Hippocampal formation (tissue), 2 donors: Measurements from ENCODE around the gene C16orf96.

Source experiments
- DNase-seq, 2 donors: peaks; one replicate each; lab custom pipeline; 2025; lab: John Stamatoyannopoulos, UW

C16orf96 gene

DNA sequence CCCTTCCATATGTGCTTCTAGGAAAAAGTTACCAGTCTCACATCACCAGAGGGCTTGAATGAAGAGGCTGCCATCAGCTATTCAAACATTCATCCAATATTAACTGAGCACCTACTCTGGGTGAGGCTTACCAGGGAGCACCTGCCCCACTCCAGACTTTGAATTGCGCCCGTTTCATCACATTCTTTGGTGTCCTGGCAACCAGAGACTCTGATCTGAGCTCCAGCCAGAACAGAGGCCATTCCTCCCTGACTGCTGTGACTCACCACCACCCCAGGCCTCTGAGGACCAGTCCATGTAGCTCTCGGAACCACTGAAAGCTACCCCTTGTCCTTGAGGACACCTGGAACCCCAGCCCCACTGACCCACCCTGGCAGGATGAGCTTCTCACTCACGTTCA, at the start of gene C16orf96:
TSS of gene C16orf96 (plus strand) at position 229 of the 400 bp plus-strand sequence. CDS start at position 379, 150 bp downstream.
- no peak for DNase-seq

DNA sequence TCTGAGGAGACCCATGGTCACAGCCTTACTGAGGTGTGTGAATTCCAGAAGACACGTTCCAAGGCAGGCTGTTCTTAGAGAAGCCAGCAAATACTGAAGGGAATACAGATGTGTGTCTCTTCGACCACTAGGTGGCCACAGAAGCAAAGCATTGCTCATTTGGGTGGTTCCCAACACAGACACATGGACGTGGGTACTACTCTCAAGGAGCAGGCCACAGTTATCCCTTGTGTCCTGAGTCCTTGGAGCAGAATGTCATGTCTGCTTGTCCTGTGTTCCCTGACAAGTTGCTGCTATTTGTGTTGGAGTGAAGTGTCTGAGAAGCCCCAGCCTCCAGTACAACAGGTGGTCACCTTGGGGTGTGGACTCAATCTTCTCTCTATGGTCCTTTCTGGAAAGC, 49.7 kb upstream of the C16orf96 start:
- peak; percentile 75 to 81 for DNase-seq

DNA sequence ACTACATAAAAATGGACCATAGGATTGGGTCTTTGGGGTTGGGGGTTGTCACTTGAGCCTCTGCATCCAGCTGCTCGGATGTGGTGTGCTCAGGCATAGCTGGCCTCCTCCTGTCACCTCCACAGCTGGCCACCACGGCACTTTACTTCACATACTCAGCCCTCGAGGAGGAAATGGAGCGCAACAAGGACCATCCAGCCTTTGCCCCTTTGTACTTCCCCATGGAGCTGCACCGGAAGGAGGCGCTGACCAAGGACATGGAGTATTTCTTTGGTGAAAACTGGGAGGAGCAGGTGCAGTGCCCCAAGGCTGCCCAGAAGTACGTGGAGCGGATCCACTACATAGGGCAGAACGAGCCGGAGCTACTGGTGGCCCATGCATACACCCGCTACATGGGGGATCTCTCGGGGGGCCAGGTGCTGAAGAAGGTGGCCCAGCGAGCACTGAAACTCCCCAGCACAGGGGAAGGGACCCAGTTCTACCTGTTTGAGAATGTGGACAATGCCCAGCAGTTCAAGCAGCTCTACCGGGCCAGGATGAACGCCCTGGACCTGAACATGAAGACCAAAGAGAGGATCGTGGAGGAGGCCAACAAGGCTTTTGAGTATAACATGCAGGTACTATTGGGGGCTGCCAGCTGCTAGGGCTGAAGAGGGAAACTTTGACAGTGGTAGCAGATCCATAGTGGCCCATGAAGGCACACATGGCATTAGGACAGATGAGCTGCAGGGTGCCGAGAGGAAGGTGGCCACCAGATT, 48.4 kb upstream of the C16orf96 start:
- DNase-seq, result no peak

DNA sequence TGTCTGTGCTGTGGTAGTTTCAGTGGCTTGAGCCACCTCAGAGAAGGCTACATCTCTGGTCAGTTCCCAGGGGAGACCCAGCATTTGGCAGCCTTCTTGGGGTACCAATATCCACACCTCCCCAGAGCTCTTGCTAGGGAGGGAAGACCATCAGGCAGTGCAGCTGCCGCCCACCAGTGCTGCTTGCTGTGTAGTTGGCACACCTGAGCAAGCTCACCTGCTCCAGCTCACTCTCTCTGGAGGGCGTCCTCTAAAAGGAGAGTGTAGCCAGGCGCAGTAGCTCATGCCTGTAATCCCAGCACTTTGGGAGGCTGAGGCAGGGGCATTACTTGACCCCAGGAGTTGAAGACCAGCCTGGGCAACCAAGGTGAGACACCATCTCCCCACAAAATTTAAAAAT, 47.3 kb upstream of the C16orf96 start:
- DNase-seq, result no peak

DNA sequence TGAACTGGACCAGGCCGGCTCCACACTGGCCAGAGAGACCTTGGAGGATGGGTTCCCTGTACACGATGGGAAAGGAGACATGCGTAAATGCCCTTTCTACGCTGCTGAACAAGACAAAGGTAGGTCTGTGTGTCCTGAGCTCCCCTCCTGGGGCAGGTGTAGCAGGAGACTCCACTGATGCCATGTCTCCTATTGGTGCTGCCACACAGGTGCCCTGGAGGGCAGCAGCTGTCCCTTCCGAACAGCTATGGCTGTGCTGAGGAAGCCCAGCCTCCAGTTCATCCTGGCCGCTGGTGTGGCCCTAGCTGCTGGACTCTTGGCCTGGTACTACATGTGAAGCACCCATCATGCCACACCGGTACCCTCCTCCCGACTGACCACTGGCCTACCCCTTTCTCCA, 46.7 kb upstream of the C16orf96 start:
- DNase-seq, result no peak

DNA sequence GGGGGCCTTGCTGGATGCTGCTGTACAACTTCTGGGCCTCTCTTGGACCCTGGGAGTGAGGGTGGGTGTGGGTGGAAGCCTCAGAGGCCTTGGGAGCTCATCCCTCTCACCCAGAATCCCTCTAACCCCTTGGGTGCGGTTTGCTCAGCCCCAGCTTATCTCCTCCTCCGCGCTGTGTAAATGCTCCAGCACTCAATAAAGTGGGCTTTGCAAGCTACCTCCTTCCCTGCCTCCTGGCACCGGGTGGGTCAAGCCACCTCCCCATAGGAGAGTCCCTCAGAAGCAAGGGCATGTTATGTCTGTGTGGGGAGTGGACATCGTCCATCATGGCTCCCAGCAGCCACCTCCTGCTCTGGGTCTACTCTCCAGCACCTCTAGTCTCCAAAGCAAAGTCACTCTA, 46.0 kb upstream of the C16orf96 start:
- DNase-seq, result no peak

DNA sequence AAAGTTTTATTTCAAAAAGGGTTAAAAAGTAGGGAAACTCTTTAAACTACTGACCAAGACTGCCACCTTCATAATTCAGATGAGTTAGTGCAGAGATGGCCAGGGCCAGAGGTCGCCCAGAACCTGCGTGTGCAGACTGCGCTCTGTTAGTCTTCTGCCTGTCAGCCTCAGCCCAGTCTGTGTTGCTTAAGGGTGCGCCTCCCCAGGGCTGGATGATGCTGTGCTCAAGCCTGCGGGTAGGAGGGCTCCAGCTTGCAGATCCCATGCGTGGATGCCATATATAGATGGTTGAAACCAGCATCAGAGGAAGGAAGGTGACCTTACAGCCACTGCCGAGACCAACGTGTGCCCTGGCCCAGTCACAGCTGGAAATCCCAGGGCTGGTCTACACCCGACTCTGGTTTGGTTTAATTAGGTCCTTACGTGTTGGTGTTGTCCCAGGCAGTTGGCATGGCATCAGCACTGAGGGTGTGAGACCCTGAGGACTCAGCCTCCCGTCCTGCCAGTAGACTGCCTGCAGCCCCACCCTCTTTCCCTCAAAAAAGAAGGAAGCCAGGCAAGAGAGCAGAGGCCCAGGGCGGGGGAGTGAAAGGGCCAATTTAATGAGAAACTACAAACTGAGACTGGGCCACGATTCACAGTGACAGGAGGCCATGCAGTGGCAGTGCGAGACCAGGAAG, 45.3 kb upstream of the C16orf96 start:
- no peak for DNase-seq

DNA sequence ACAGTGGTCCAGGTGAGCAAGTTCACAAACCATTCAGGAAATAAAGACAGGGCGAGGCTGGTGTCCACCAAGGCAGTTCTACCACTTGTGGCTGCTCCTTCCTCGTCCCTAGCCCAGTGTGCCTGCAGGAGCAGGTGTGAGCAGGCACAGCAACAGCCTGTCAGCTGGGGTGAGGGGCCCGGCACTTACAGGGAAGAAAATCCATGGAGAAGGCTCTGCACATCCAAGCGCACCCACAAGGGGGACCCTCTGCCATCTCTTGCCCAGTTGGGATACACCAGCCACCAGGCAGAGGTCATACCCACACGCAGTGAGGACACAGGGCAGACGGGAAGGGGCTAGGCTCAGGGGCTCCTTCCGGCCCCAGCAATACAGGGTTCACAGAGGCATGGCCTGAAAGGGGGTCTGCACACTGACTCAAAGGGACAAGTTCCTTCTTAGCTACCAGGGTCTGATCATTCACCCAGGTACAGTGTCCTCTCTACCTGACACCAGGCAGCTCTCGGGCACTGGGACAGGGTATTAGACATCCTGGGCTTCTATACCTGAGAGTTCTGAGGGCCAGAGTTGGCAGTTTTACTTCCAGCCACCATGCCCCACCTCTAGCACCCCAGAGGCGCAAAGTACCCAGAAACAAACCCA, 44.6 kb upstream of the C16orf96 start:
- DNase-seq, result peak; percentile 48 to 56

DNA sequence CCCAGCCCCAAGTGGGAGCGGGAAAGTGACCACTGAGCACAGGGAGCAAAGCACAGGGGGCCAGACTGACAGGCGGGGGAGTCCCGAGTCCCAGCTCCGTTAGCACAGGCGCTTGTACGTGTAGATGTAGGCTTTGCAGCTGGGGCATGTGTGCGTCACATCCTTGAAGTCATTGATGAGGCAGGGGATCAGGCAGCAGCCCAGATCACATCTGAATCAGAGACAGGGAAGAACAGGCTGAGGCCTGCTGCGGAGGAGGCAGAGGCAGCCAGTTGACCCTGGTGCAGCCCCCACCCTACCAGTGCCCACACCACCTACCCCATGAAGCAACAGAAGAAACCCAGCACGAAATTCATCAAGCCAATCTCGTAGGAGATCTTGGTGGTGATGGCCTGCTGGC, 43.7 kb upstream of the C16orf96 start:
- no peak for DNase-seq

DNA sequence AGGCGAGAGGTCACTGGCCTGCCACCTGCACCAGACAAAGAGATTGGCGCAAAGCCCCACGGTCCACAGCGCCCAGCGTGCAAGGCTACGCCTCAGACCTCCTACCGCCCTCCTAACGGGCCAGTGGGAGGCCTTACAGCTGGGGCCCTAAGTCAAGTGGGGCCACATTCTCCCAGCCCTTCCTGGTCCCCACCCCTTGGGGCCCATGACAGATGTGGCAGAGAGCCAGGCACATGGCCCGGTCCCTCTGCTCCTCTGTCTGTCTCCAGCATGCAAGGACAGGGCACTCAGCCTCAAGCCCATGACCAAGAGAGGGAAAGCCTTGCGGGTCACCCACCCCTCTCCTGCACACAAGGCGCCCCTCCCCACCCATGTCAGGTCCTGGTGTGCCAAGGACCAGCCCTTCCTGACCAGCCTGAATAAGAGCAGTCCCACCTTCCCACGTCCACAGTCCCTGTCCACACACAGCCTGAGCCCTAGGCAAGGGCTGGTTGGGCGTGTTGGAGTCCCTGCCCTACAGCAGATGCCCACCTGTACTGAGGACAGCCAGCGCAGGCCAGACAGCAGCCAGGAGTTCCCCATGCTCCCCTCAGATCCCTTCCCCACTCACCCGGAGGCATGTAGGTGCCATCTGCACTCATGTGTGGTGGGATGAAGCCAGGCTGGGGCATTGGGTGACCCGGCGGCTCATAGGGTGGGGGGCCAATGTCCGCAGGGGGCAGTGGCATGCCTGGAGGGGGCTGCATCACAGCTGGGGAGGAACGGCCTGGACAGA, 42.9 kb upstream of the C16orf96 start:
- no peak for DNase-seq

DNA sequence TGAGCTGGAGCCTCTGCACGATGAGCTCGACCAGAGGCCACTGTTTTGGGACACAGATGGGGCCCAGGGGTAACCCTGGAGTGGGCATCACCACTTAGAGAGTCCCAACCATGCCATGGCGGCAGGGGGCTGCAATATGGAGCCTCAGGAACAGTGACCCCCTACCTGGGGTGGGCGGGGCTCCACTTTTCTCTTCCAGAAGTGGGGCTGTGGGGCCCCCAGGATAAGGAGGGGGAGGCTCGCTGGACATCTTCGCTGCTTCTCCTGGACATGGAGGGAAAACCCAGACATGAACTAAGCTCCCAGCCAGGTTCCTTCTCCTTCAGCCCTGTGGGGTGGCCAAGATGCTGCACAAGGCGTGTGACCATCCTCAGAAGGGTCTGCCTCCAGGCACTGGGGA, 42.3 kb upstream of the C16orf96 start:
- DNase-seq, result no peak

DNA sequence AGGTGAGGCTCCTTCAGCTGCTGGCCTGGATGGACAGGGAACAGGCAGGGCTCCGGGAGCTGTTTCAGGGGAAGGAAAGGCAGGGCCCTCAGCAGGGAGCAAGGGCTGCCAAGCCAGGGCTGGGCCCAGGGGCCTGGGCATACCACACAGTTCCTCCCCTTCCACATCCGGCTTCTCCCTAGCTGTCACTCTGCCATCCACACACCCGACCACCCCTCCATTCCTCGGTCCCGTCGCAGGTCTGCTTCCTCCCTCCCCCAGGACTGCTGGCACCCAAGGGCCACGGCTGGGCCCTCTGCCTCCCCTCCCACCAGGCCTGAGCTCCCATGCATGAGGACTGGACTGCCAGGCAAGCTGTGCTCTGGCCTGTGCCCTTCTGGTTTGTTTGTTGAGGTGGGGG, 41.5 kb upstream of the C16orf96 start:
- no peak for DNase-seq

DNA sequence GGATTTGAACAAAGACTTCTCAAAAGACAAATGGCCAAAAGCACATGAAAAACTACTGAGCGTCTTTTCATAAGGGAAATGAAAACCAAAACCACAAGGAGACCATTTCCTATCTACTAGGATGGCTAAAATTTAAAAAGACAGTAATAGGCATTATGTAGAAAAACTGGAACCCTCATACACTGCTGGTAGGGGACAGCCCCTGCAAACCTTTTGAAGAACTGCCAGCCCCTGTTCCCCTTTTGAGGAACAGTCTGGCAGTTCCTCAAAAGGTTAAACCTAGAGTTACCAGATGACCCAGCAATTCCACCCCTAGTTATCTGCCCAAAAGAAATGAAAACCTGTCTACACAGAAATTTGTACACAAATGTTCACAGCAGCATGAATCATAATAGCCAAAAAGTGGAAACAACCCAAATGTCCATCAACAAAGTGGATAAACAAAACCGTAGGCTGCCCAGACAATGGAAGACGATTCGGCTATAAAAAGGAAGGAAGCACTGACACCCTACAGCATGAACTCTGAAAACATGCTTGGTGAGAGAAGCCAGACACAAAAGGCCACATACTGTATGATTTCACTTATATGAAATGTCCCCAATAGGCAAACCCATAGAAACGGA, 40.4 kb upstream of the C16orf96 start:
- no peak for DNase-seq

DNA sequence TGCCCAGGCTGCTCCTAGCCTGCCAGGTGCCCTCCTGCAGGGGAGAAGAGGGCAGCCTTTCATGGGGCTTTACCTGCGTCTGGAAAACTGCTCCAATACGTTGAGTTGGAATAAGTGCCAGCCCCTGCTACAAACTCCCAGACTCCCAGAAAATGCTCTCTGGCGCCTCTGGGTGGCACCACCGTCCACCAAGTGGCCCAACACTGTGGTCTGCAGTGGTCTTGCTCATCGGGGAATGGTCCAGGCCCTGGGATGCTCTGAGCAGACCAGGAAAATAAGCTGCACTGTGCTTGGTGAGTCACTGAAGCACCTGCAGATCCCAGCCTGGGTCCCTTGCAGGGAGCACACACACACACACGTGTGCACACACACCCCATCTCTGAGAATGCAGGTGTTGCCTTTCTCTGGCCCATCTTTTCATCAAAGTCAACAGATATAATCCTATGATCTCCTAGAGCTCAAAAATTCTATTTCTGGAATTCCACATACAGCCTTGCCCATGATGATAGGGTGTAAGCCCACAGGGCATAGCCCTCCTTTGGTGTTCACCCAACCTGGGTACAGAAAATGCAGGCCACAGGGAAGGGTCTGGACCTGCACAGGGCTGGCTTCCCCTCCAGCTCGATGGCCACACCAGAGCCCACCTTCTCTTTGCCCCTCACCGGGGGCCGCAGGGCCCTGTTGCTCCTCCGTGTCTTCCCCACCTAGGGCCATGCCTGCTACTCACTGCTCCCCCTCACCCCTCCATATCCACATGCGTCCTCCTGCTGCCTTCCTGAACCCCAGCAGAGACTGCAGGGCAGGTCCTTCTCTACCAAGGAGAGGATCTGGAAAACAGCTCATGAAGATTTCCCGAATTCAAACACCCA, 38.1 kb upstream of the C16orf96 start:
- peak in 1 of 2 donors; percentile 37 for DNase-seq

DNA sequence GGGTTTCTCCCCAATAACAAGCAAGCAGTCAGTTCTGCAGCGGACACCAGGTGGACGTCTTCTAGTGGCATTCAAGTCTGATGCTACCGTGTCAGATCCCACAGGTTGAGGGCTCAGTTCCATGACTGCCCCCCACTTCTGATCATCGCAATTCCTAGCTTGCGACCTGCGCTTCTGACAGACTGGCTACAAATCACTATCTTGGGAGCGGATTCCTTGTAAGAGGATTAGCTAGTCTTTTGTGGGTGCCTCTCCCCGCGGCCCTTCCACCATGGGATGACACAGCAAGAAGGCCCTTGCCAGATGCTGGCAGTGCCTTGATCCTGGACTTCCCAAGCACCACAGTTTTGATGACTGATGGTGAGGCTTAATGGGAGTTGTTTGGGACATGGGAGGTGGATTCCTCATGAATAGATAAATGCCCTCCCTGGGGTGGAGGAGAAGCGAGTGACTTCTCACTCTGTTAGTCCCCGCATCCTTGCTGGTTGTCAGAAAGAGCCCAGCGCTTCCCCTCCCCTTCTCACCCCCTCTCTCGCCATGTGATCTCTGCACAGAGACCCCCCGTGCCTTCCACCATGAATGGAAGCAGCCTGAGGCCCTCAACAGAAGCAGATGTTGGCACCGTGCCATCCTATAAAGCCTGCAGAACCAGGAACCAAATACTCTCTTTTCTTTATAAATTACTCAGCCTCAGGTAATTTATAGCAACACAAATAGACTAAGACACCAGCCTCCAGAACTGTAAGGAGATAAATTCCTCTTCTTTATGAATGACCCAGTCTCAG, 36.7 kb upstream of the C16orf96 start:
- no peak for DNase-seq

DNA sequence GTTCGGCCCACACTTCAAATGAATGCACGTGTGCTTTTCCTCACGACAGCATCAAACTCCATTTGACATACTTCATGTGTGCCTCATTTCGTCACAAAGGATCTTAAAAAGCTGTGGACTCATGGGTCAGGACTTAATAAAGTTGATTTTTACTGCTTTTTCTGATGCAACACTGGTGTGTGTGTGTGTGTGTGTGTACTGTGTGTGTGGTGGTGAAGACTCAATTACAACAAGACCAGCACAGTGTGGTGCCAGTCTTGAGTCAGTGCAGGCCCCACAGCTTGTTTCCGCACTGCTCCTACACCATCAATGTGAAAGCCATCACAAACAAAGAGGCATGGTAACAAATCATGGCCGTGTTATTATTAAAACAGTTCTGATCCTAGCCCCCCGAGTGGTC, 35.2 kb upstream of the C16orf96 start:
- no peak for DNase-seq

DNA sequence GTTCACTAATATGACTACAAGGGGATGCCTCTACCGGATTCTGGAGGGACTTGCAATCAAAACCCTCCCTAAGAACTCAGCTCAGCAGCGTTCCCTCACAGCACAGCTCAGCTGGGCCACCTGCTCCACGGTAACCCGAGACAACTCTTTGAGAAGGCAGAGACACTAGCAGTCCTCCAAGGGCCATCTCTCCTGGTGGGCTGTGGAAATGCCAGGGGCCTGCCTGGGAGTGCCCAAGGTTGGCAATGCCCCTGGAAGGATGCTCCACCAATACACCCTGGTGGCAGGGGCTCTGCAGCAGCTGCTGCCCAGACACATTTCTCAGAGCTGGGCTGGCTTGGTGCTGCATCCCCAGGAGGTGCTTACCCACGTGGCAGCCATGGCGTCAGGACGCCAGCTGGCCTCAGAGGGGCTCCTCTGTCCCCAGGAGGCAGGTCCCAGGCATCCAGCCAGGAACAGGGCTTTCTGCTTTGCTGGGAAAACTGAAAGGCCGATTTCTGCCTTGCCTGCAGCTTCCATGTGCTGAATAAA, 34.0 kb upstream of the C16orf96 start:
- DNase-seq, result peak; percentile 67 to 69

DNA sequence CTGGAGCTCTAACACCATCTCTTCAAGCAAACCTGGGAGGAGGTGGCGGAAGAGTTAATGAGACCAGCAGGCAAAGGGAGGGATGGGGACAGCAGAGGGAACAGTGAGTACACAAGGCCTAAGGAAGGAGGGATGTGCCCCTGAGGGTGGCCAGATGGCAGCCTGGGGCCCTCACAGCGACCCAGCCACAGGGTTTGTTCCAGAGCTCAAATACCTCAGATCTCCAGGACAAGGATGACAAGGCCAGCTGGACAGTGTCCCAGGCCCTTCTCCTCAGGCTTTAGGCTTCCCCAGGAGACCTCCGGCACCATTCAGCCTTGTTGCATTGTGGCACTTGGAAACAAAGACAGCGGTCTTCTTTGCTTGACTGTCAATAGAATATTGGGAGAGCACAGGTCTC, 32.5 kb upstream of the C16orf96 start:
- peak in 1 of 2 donors; percentile 27 for DNase-seq

DNA sequence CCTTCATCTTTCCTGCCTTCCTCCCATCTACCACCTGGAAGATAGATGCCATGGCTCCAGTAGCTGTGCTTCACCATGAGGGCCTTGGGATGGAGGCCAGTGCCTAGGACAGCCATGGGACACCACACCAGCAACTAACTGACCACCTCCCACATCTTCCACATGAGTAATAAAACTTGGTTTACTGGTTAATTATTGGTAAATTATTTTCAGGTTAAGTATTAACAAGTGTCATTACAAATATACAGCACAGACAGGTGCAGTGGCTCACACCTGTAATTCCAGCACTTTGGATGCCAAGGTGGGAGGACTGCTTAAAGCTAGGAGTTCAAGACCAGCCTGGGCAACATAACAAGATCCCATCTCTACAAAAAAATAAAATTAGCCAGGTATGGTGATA, 31.6 kb upstream of the C16orf96 start:
- DNase-seq, result no peak

DNA sequence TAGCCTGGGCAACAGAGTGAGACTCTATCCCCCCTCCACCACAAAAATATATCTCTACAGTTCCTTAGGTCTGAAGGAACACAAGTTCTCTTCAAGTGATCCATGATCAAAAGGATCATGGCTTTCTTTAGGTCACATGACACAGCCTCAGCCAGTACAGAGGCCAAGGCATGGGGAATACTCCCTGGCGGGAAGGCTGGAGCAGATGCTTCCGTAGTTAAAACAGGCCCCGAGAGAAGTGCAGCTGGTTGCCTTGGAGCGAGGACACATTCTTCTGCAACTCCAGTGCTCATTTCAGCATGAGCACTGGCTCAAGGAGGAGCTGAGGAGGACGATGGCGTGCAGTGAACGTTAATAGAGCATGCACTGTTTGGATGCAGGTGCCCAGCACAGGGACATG, 31.1 kb upstream of the C16orf96 start:
- peak in 1 of 2 donors; percentile 33 for DNase-seq
